Measurements from ENCODE around the gene TNF.

GRCh38 chr6:31531162-31531561, 44.2 kb upstream of the TNF start:
- TF ChIP-seq EZH2 (IDR thresholded peaks at IDR 0.05; ENCODE audit: borderline replicate concordance, low read depth, low read length, poor library complexity, severe bottlenecking) (no peak), CTCF (conservative IDR thresholded peaks at IDR 0.05; ENCODE audit: low read depth, low read length) (no peak)

Data from A673 (cell line).